NCI-H128 (cell line): ENCODE data around the gene PKIG.

Experiments
- DNase-seq: peaks from one replicate; lab custom pipeline; 2025; ENCODE audit not compliant: unreplicated experiment; lab: John Stamatoyannopoulos, UW

PKIG gene

GRCh38 chr20:44657875-44658274 lies 75.5 kb downstream of the PKIG start:
- no peak for DNase-seq

GRCh38 chr20:44658810-44659209 lies 76.4 kb downstream of the PKIG start:
- DNase-seq: no peak

- no peak for DNase-seq
Measured at GRCh38 chr20:44659931-44660330, 77.6 kb downstream of the PKIG start.

GRCh38 chr20:44660581-44660980 lies 78.2 kb downstream of the PKIG start:
- DNase-seq: no peak

GRCh38 chr20:44662261-44662660 lies 79.9 kb downstream of the PKIG start:
- no peak for DNase-seq

- no peak for DNase-seq
Measured at GRCh38 chr20:44664131-44664530, 81.8 kb downstream of the PKIG start.

GRCh38 chr20:44666066-44666465 lies 83.7 kb downstream of the PKIG start:
- no peak for DNase-seq
